HG03342 (cell line): ENCODE data around the gene NDOR1.

ENCODE experiments used
- ATAC-seq: cut with Tn5 transposase; IDR thresholded peaks from one replicate; pipeline ENCODE4 v1.9.1; 2021; ENCODE audit warnings: mild to moderate bottlenecking, moderate library complexity; ENCODE audit not compliant: unreplicated experiment

NDOR1 gene

GRCh38 chr9:137198051-137198901 is 7.2 kb upstream of the NDOR1 start:
- no peak for ATAC-seq

- ATAC-seq: no peak
Observed at GRCh38 chr9:137198902-137199283, 6.6 kb upstream of the NDOR1 start.

- no peak for ATAC-seq
Observed at GRCh38 chr9:137199411-137200121, 5.9 kb upstream of the NDOR1 start.

- ATAC-seq: peak; percentile 83
Observed at GRCh38 chr9:137200311-137201204, 4.9 kb upstream of the NDOR1 start, which contains the start of gene TPRN. Gene TPRN (minus strand): TSS chr9:137200741. CDS start chr9:137200711, 30 bp downstream.

GRCh38 chr9:137201205-137201868 is 4.2 kb upstream of the NDOR1 start:
- no peak for ATAC-seq

- ATAC-seq: no peak
Observed at GRCh38 chr9:137202966-137203365, 2.5 kb upstream of the NDOR1 start.

- no peak for ATAC-seq
Observed at GRCh38 chr9:137204731-137205125, 772 bp upstream of the NDOR1 start.

- ATAC-seq: no peak
Observed at GRCh38 chr9:137206602-137207001, 1.1 kb downstream of the NDOR1 start.

- no peak for ATAC-seq
Observed at GRCh38 chr9:137211532-137211931, 6.0 kb downstream of the NDOR1 start.

GRCh38 chr9:137212520-137212919 is 7.0 kb downstream of the NDOR1 start:
- ATAC-seq: no peak

- no peak for ATAC-seq
Observed at GRCh38 chr9:137213160-137214060, 7.9 kb downstream of the NDOR1 start.

- ATAC-seq: no peak
Observed at GRCh38 chr9:137214620-137215019, 9.1 kb downstream of the NDOR1 start.

- no peak for ATAC-seq
Observed at GRCh38 chr9:137215196-137215986, 9.9 kb downstream of the NDOR1 start.

GRCh38 chr9:137216188-137216965 is 10.9 kb downstream of the NDOR1 start:
- no peak for ATAC-seq

GRCh38 chr9:137217276-137218211 is 12.0 kb downstream of the NDOR1 start:
- no peak for ATAC-seq

- ATAC-seq: no peak
Observed at GRCh38 chr9:137218212-137218753, 12.8 kb downstream of the NDOR1 start.
